Measurements from ENCODE around the gene MYH15. TPM values are rescaled to one million over a fixed set of nuclear protein-coding genes. Genes with fewer than 3 reads are reported as not detected.

MYH15 gene
- total RNA-seq, 1 experiment from 2014 or later: 1.2 TPM

DNA sequence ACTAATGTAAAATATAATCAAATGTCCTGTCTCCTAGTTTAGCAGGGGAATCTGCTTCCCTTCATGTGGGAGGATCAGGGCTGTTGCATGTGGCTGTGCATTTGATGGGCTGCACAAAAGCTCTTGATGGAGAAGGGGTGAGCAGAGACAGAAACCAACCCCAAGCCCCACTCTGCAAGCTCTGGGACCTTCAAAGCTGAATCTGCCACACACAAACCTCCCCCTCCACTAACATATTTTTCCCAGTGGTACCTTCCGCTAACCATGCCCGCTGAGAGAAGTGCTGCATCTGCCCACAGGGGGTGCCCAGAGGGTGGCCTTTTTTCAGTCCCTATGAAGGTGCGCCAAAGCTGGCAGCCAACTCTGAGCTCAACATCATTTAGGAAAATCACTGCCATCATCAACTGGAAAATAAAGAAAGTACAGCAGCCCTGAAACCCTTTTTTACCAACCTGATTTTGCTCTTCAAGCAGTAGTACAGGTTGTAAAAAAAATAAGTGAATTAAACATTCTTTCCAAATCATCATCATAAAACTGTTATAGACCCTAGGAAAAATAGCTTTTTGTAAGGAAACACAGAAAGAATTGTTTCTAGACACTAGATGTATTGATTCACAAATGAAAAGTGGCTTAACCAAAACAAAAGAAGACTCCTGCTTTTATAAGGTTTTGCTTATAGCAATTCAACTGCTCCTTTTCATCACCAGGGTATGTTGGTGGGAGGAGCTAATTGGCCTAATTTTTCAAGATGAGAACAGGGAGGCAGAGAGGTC is 117.1 kb downstream of the MYH15 start:
- intact Hi-C loops (cut with micrococcal nuclease; ENCODE audit: unreplicated experiment): no loop called here
- Histone ChIP-seq H3K27me3 (ENCODE audit: control insufficient read depth, insufficient read depth, low read length) (no peaks in the 10 kb centered on the region), H3K9me3 (ENCODE audit: control insufficient read depth, insufficient read depth, low read depth, low read length) (no peaks in the 10 kb centered on the region), H3K4me1 (ENCODE audit: control insufficient read depth, insufficient read depth, low read length) (no peaks in the 10 kb centered on the region), H3K4me3 (ENCODE audit: low read depth in 2 of 2, low read length in 2 of 2) (no peak overlapping the region), H3K27ac (ENCODE audit: low read length) (no peak overlapping the region), H3K36me3 (ENCODE audit: control insufficient read depth, insufficient read depth, low read length) (no peaks in the 10 kb centered on the region)
- in situ Hi-C loops (cut with HindIII; ENCODE audit: low pct_unique_long_range_greater_than_20kb, low sequenced_read_pairs): no loop called here
- ATAC-seq (no peak), DNase-seq (ENCODE audit: low read depth, low spot score) (no peak)
- no peak for TF ChIP-seq TCF7L2 (IDR thresholded peaks at IDR 0.05; ENCODE audit: low read depth, low read length)
- TF ChIP-seq, protein P1, sequence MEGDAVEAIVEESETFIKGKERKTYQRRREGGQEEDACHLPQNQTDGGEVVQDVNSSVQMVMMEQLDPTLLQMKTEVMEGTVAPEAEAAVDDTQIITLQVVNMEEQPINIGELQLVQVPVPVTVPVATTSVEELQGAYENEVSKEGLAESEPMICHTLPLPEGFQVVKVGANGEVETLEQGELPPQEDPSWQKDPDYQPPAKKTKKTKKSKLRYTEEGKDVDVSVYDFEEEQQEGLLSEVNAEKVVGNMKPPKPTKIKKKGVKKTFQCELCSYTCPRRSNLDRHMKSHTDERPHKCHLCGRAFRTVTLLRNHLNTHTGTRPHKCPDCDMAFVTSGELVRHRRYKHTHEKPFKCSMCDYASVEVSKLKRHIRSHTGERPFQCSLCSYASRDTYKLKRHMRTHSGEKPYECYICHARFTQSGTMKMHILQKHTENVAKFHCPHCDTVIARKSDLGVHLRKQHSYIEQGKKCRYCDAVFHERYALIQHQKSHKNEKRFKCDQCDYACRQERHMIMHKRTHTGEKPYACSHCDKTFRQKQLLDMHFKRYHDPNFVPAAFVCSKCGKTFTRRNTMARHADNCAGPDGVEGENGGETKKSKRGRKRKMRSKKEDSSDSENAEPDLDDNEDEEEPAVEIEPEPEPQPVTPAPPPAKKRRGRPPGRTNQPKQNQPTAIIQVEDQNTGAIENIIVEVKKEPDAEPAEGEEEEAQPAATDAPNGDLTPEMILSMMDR (IDR thresholded peaks at IDR 0.05): no peak
- TF ChIP-seq POLR2AphosphoS5 (IDR thresholded peaks at IDR 0.05; ENCODE audit: low read depth, low read length): no peak
- TF ChIP-seq, protein P2, sequence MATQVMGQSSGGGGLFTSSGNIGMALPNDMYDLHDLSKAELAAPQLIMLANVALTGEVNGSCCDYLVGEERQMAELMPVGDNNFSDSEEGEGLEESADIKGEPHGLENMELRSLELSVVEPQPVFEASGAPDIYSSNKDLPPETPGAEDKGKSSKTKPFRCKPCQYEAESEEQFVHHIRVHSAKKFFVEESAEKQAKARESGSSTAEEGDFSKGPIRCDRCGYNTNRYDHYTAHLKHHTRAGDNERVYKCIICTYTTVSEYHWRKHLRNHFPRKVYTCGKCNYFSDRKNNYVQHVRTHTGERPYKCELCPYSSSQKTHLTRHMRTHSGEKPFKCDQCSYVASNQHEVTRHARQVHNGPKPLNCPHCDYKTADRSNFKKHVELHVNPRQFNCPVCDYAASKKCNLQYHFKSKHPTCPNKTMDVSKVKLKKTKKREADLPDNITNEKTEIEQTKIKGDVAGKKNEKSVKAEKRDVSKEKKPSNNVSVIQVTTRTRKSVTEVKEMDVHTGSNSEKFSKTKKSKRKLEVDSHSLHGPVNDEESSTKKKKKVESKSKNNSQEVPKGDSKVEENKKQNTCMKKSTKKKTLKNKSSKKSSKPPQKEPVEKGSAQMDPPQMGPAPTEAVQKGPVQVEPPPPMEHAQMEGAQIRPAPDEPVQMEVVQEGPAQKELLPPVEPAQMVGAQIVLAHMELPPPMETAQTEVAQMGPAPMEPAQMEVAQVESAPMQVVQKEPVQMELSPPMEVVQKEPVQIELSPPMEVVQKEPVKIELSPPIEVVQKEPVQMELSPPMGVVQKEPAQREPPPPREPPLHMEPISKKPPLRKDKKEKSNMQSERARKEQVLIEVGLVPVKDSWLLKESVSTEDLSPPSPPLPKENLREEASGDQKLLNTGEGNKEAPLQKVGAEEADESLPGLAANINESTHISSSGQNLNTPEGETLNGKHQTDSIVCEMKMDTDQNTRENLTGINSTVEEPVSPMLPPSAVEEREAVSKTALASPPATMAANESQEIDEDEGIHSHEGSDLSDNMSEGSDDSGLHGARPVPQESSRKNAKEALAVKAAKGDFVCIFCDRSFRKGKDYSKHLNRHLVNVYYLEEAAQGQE (IDR thresholded peaks at IDR 0.05; ENCODE audit: insufficient read depth in 1 of 2, low read depth in 2 of 2, low read length in 1 of 2): no peak
- no peak for TF ChIP-seq SIN3A (IDR thresholded peaks at IDR 0.05; ENCODE audit: borderline replicate concordance, insufficient read depth, low read depth, low read length)
- POLR2A ChIA-PET: no interaction called here
- no TSS peak for BruUV-seq (replicated peaks)
- CTCF ChIA-PET: no interaction called here

DNA sequence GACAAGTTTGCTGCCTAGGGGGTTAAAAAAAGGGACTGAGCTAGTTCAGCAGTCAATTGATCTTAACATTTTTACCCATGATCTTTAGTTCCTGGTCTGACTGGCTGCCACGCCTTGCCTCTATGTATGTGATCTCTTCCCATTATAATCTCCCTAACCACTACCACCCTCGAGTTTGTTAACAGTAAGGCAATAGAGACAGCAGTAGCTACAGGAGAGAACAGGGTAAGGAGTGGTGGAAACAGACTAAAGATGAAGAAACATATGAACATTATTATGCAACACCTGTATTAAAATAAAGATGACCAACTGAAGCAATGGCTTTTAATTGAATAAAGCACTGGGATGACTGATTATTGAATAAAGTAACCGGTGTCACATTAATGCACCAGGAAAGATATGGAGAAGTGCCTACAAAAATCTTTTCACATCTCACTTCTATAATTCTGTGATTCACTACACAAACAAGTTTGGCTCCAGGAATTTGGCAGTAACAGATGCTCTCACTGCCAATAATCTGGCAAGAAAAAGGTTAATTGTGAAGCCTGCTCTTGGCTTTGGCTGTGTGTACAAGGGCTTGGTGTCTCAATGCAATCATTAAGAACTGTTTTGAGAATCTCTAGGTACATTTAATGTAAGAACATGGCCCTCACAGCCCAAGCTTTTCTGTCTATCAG is 118.3 kb downstream of the MYH15 start:
- no TSS peak for BruUV-seq (replicated peaks)
- in situ Hi-C loops (cut with HindIII; ENCODE audit: low pct_unique_long_range_greater_than_20kb, low sequenced_read_pairs): no loop called here
- no peak for DNase-seq (ENCODE audit: low read depth, low spot score)
- Histone ChIP-seq H3K4me1 (ENCODE audit: control insufficient read depth, insufficient read depth, low read length) (no peaks in the 10 kb centered on the region), H3K27me3 (ENCODE audit: control insufficient read depth, insufficient read depth, low read length) (no peaks in the 10 kb centered on the region), H3K9me3 (ENCODE audit: control insufficient read depth, insufficient read depth, low read depth, low read length) (no peaks in the 10 kb centered on the region), H3K4me3 (ENCODE audit: low read depth in 2 of 2, low read length in 2 of 2) (no peak overlapping the region), H3K36me3 (ENCODE audit: control insufficient read depth, insufficient read depth, low read length) (no peaks in the 10 kb centered on the region), H3K27ac (ENCODE audit: low read length) (no peak overlapping the region)
- CTCF ChIA-PET: no interaction called here
- TF ChIP-seq SIN3A (IDR thresholded peaks at IDR 0.05; ENCODE audit: borderline replicate concordance, insufficient read depth, low read depth, low read length): no peak
- TF ChIP-seq, protein P1 (IDR thresholded peaks at IDR 0.05): no peak
- TF ChIP-seq POLR2AphosphoS5 (IDR thresholded peaks at IDR 0.05; ENCODE audit: low read depth, low read length): no peak
- no peak for TF ChIP-seq TCF7L2 (IDR thresholded peaks at IDR 0.05; ENCODE audit: low read depth, low read length)
- TF ChIP-seq, protein P2 (IDR thresholded peaks at IDR 0.05; ENCODE audit: insufficient read depth in 1 of 2, low read depth in 2 of 2, low read length in 1 of 2): no peak
- intact Hi-C loops (cut with micrococcal nuclease; ENCODE audit: unreplicated experiment): no loop called here
- no peak for ATAC-seq
- POLR2A ChIA-PET: no interaction called here
